NCI-H510A treated with DMSO at 0.1 percent for 48 hours (cell line): Measurements from ENCODE around the gene EEA1.

Source experiments
- DNase-seq: peaks from one replicate; lab custom pipeline; 2025; lab: John Stamatoyannopoulos, UW

The EEA1 gene

GRCh38 chr12:92938018-92938417, 8.9 kb upstream of the EEA1 start:
- no peak for DNase-seq

DNA sequence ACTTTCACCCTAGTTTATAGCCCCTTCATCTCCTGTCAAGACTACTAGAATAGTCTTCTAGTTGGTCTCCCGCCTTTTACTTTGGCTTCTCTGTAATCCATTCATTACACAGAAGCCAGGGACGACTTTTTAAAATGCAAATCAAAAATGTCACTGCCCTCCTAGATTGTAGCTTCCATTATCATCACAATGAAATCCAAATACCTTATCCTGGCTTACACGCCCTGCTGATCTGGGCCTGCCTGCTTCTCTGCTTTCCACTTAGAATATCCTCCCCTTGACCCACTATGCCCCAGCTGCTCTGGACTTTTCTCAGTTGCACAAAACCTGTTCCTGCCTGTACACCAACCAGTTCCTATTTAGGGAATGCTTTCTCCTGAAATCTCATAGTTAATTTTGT, 4.5 kb upstream of the EEA1 start:
- DNase-seq: no peak

- DNase-seq: no peak
Measured at GRCh38 chr12:92930421-92930820, 1.3 kb upstream of the EEA1 start.

GRCh38 chr12:92929983-92930382, 888 bp upstream of the EEA1 start:
- DNase-seq: no peak

- no peak for DNase-seq
Measured at GRCh38 chr12:92928421-92928961, 604 bp downstream of the EEA1 start.

DNA sequence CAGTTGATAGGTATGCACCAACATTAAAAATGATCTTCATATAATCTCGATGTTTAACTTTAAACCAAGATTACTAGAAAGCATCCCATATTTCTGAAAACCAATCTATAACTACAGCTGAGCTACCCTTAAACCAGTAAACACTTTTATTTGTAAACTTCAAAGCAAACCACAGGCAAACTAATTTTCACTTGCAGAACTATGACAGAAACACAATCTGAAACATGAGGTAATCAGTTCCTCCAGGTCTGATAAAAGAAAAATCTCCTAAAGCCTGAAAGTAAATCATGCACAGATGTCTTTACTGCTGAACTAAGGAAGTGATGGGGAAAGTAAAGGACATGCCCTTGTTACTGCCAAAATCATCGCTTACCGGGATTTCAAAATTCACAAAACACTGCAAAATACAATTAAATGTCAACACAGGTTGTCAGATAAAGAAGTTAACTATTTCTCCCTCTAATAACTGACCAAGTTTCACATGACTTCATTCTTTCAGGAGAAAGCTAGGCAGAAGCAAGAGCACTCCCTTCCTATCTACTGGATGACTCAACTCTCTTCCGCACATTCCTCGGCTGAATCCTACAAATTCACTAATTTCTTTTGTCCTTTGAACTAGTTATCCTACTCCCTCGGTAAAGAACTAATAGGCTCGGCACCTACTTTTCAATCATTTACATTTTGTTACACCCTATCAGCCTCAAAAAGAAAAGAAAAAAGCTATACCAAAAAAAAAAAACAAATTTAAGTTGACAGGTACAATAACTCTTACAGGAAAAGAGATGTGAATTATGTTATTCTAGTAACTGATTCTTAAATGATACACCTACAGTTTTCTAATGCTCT, 1.4 kb downstream of the EEA1 start:
- DNase-seq: no peak

DNA sequence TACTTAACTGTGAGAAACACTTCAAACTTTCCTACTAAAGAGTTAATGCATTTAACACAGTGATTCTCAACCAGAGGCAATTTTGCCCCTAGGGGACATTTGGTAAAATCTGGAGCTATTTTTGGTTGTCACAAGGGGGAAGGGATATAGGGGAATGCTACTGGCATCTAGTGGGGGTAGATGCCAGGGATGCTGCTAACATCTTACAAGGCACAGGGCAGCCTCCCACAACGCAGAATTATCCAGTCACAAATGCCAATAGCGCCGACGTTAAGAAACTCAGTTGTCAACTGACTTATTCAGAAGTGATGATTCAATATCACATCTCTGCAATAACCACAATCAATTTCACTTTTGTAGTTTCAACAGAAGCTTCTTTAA, 2.0 kb downstream of the EEA1 start:
- no peak for DNase-seq

DNA sequence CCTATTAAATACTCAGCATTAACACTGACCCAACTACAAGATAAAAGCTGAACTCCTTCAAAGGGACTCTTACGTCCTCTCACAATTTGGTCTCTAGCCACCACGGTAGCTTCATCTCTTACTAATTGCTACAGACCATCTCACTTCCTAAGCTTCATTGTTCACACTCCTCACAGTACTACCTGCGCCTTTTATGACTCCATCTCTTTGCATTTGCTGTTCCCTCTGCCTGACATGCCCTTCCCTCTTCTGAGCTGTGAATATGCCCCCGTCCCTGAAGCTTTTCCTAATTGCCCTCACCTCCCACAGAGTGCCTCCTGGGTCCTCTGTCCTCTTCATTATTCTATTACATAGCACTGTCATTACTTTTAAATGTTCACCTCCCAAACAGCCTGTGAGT, 2.5 kb downstream of the EEA1 start:
- DNase-seq: no peak

DNA sequence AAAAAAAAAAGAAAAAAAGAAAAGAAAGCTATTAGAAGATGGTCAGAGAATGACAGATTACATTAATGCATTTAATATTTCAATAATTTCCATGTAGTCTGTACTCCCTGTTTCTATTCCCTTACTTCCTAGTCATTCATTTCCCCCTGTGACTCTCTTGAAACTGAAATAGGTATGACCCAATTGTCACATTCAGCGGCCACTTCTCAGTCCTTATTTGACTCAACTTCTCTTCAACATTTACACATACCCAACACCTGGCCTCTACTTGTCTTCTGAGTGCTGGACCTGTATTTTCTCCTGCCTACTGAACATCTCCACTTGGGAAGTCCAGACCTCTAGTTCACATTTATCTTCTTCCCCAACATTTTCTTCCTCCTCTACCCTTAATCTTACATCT, 7.2 kb downstream of the EEA1 start:
- DNase-seq: no peak

DNA sequence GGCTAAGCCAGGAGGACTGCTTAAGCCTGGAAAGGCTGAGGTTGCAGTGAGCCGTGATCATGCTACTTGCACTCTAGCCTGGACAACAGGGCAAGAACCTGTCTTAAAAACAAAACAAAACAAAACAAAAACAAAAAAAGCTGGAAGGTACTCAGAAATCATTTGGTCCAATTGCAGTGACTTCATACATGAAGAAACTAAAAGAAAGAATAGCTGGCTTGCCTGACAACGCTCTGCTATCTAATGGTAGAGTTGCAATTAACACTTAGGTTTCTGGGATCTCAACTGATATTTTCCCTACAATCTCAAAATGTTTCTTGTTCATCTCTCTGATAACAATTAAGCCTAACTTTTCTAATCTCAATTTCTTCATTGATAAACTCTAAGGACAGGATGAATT, 13.7 kb downstream of the EEA1 start:
- no peak for DNase-seq

- DNase-seq: no peak
Measured at GRCh38 chr12:92914170-92914569, 14.9 kb downstream of the EEA1 start.

DNA sequence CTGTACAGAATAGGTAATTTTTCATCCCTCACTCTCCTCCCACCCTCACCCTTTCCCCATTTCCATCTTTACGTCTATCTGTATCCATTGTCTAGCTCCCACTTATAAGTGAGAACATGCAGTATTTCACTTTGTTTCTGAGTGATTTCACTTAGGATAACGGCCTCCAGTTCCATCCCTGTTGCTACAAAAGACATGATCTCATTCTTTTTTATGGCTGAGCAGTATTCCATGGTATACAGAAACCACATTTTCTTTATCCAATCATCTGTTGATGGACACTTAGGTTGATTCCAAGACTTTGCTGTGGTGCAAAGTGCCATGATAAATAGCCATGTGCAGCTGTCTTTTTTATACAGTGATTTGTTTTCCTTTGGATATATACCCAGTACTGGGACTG, 16.4 kb downstream of the EEA1 start:
- no peak for DNase-seq

- DNase-seq: no peak
Measured at GRCh38 chr12:92912052-92912451, 17.0 kb downstream of the EEA1 start.

DNA sequence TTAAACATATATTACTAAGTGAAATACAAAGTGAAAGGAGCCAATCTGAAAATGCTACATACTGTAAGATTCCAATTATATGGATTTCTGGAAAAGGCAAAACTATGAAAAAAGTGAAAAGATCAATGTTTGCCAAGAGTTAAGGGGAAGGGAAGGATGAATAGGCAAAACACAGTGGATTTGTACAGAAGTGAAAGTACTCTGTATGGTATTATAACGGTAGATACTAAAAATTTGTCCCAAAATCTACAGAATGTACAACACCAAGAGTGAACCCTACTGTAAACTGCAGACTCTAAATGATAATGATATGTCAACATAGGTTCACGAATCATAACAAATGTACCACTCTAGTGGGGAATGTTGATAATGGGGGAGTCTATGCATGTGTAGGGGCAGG, 17.8 kb downstream of the EEA1 start:
- no peak for DNase-seq

- no peak for DNase-seq
Measured at GRCh38 chr12:92908108-92908507, 21.0 kb downstream of the EEA1 start.

DNA sequence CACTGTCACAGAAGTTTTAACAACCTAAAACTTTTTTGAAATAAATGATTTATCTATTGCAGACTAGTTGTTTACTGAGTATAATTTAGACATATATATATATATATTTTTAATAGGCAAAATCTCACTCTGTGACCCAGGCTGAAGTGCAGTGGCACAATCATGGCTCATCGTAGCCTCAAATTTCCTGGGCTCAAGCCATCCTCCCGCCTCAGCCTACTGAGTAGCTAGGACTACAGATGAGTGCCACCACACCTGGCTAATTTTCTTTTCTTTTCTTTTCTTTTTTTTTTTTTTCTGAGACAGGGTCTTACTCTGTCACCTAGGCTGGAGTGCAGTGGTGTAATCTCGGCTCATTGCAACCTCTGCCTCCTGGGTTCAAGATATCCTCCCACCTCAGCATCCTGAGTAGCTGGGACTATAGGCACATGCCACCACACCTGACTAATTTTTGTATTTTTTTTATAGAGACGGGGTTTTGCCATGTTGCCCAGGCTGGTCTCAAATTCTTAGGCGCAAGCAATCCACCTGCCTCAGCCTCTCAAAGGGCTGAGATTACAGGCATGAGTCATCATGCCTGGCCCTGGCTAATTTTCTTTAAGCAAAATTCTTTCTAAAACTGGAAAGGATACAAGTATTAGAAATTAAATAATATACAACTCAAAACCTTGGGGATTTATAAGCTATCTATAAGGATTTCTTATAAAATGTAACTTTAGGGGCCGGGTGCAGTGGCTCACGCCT, 23.1 kb downstream of the EEA1 start:
- no peak for DNase-seq

GRCh38 chr12:92905258-92905810, 23.8 kb downstream of the EEA1 start:
- no peak for DNase-seq

GRCh38 chr12:92900941-92901340, 28.2 kb downstream of the EEA1 start:
- DNase-seq: no peak

DNA sequence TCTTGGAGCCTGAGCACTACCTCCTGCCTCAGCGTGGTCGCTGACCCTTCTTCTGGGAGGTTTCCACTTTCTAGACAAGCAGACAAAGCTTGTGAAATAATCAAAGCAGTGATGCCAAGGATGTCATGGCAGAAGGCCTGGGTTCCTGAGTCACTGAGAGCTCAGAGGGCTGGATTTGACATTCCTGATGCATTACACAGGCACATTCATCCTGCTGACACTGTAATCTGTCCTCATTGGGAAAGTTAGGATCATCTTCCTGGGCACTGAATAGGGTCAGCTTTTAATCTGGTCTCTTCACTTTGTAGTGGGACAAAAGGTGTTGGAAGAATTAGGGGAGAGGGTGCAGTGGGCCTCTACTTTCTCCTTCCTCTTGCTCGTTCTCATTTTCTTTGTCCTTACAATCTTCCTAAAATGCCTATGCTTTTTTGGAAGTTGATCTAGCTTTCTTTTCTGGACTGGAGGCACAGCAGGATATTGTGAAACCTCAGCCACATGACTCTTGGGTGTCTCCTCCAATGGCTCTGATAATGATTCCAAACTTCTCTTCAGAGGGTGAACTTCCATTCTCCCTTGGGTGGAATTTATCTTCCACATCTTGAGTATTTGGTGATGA, 29.6 kb downstream of the EEA1 start:
- no peak for DNase-seq

DNA sequence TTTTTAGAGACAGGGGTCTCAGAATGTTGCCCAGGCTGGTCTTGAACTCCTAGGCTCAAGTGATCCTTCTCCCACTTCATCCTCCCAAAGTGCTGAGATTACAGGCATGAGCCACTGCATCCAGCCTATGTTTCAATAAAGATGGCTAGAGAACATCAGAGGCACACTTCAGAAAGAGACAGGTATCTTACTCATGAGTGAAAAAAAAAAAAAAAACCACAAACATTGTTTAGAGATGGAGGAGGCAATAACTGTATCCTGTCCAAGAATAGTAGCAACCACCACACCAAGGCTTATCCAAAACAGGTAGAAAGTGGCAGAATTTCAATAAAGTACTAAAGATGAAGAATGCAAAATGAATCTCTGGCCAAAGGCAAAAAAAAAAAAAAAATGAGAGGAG, 30.3 kb downstream of the EEA1 start:
- DNase-seq: no peak

DNA sequence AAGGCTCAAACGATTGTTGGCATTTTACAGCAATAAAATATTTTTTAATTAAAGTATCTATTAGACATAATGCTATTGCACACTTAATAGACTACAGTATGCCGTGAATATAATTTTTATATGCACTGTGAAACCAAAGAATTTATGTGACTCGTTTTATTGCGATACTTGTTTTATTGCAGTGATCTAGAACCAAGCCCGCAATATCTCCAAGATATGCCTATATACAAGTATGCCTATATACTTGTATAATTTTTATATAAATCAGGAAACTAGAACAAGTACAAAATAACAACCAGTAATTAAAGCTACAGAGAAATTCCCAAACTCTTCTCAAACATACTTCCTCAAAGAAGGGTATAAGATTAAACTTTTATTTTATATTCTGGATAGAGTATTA, 31.3 kb downstream of the EEA1 start:
- DNase-seq: no peak

DNA sequence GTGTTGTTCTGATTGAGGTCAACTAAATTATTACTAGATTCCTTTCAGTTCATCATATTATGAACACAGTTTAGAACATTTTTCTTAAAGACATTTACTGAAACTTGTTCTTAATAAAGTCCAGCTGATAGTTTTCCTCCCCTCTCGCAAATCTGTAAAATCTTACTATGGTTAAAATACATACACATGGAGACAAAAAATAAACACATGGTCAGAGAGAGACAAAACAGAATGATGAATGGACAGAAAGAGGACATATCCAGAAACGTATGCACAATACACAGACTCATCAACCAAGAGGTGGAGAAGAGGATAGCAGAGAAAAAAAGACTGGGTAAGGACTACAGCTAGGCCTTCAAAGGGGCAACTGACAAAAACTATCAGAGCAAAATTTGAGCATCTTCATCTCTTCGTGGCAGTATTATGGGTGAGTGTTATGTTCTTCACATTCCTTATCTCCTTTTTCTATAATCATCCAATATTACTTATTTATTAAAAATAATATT, 38.4 kb downstream of the EEA1 start:
- DNase-seq: no peak
